HEK293T (cell line): ENCODE results near the gene MFAP2.
"Not testable (repeated sequence)": the region's sequence is repeated elsewhere in the genome, so short reads cannot be mapped to it uniquely, and the experiment has no call there.

ENCODE experiments used
- BHLHE40 ChIP-seq: fragments of 450-650 bp; IDR thresholded peaks from 2 replicates; pipeline ENCODE4 v1.6.1; 2016; ENCODE audit warnings: mild to moderate bottlenecking, moderate library complexity, borderline replicate concordance
- SP1 ChIP-seq: fragments of 450-650 bp; IDR thresholded peaks from 2 replicates; pipeline ENCODE4 v1.6.1; 2017
- SUZ12 ChIP-seq: fragments of 450-650 bp; IDR thresholded peaks from 2 replicates; pipeline ENCODE4 v1.6.1; 2016; ENCODE audit warnings: mild to moderate bottlenecking

- not testable (repeated sequence) for TF ChIP-seq BHLHE40, SP1, SUZ12
Observed at GRCh38 chr1:16948282-16948891, 32.0 kb downstream of the MFAP2 start.
